GM19438 (cell line): Measurements from ENCODE around the gene GPR137B.

Experiments used
- ATAC-seq: cut with Tn5 transposase; IDR thresholded peaks from one replicate; pipeline ENCODE4 v1.9.1; 2021; ENCODE audit warnings: low read depth; ENCODE audit not compliant: unreplicated experiment

Gene GPR137B

GRCh38 chr1:236247286-236247685 is 104.9 kb downstream of the GPR137B start:
- ATAC-seq: no peak

GRCh38 chr1:236251587-236251986 is 109.2 kb downstream of the GPR137B start:
- no peak for ATAC-seq

GRCh38 chr1:236253119-236253518 is 110.8 kb downstream of the GPR137B start:
- ATAC-seq: no peak

GRCh38 chr1:236253918-236254637 is 111.7 kb downstream of the GPR137B start:
- no peak for ATAC-seq

- ATAC-seq: no peak
These were observed 114.9 kb downstream of the GPR137B start for GRCh38 chr1:236257216-236257615.

GRCh38 chr1:236258114-236258622 is 115.8 kb downstream of the GPR137B start:
- ATAC-seq: no peak
